HEK293T (cell line): ENCODE results near the gene EIF3F.
A peak's percentile ranks its signal among the peaks of the same experiment; 100 is the strongest.

Experiments
- CTCF ChIA-PET: fragments of 350-600 bp; formaldehyde crosslinking; extraction: SDS; loops from one replicate; lab custom pipeline; 2021; ENCODE audit warnings: antibody characterized with exemption, inconsistent platforms; lab: Yijun Ruan, JAX
- POLR2A ChIA-PET: fragments of 350-600 bp; formaldehyde crosslinking; extraction: SDS; loops from one replicate; lab custom pipeline; 2020; ENCODE audit warnings: antibody characterized with exemption, inconsistent platforms; lab: Yijun Ruan, JAX
- DNase-seq: peaks from one replicate; pipeline ENCODE4 v3.0.0; 2012; ENCODE audit warnings: mixed read lengths; ENCODE audit errors: extremely low spot score
- ARNT ChIP-seq: fragments of 450-650 bp; IDR thresholded peaks from 2 replicates; pipeline ENCODE4 v1.6.1; 2017; ENCODE audit warnings: mild to moderate bottlenecking
- BHLHE40 ChIP-seq: fragments of 450-650 bp; IDR thresholded peaks from 2 replicates; pipeline ENCODE4 v1.6.1; 2016; ENCODE audit warnings: mild to moderate bottlenecking, moderate library complexity, borderline replicate concordance
- CTBP1 ChIP-seq: fragments of 450-650 bp; IDR thresholded peaks from 2 replicates; pipeline ENCODE4 v1.6.1; 2016; ENCODE audit warnings: borderline replicate concordance
- ELF4 ChIP-seq: fragments of 450-650 bp; IDR thresholded peaks from 2 replicates; pipeline ENCODE4 v1.6.1; 2017; ENCODE audit warnings: antibody characterized with exemption
- FOXA1 ChIP-seq: fragments of 450-650 bp; IDR thresholded peaks from 2 replicates; pipeline ENCODE4 v1.6.1; 2016; ENCODE audit warnings: mild to moderate bottlenecking
- FOXK2 ChIP-seq: fragments of 450-650 bp; IDR thresholded peaks from 2 replicates; pipeline ENCODE4 v1.6.1; 2016; ENCODE audit warnings: mild to moderate bottlenecking
- FOXM1 ChIP-seq: fragments of 450-650 bp; IDR thresholded peaks from 2 replicates; pipeline ENCODE4 v1.6.1; 2017; ENCODE audit warnings: mild to moderate bottlenecking, borderline replicate concordance
- HDGF ChIP-seq: fragments of 450-650 bp; IDR thresholded peaks from 2 replicates; pipeline ENCODE4 v1.6.1; 2017; ENCODE audit warnings: antibody characterized with exemption, borderline replicate concordance
- L3MBTL2 ChIP-seq: fragments of 450-650 bp; conservative IDR thresholded peaks from 2 replicates; pipeline ENCODE4 v1.6.1; 2016; ENCODE audit warnings: mild to moderate bottlenecking
- LEF1 ChIP-seq: fragments of 450-650 bp; IDR thresholded peaks from 2 replicates; pipeline ENCODE4 v1.6.1; 2017; ENCODE audit warnings: mild to moderate bottlenecking, borderline replicate concordance
- NFRKB ChIP-seq: fragments of 450-650 bp; IDR thresholded peaks from 2 replicates; pipeline ENCODE4 v1.6.1; 2016; ENCODE audit warnings: mild to moderate bottlenecking, moderate library complexity
- SP1 ChIP-seq: fragments of 450-650 bp; IDR thresholded peaks from 2 replicates; pipeline ENCODE4 v1.6.1; 2017
- SUZ12 ChIP-seq: fragments of 450-650 bp; IDR thresholded peaks from 2 replicates; pipeline ENCODE4 v1.6.1; 2016; ENCODE audit warnings: mild to moderate bottlenecking
- TARDBP ChIP-seq: fragments of 450-650 bp; IDR thresholded peaks from 2 replicates; pipeline ENCODE4 v1.6.1; 2016
- ZNF384 ChIP-seq: fragments of 450-650 bp; IDR thresholded peaks from 2 replicates; pipeline ENCODE4 v1.6.1; 2016
- TF ChIP-seq, protein P1 (sequence below): fragments of 450-650 bp; IDR thresholded peaks from 2 replicates; pipeline ENCODE4 v1.6.1; 2016

The EIF3F gene

DNA sequence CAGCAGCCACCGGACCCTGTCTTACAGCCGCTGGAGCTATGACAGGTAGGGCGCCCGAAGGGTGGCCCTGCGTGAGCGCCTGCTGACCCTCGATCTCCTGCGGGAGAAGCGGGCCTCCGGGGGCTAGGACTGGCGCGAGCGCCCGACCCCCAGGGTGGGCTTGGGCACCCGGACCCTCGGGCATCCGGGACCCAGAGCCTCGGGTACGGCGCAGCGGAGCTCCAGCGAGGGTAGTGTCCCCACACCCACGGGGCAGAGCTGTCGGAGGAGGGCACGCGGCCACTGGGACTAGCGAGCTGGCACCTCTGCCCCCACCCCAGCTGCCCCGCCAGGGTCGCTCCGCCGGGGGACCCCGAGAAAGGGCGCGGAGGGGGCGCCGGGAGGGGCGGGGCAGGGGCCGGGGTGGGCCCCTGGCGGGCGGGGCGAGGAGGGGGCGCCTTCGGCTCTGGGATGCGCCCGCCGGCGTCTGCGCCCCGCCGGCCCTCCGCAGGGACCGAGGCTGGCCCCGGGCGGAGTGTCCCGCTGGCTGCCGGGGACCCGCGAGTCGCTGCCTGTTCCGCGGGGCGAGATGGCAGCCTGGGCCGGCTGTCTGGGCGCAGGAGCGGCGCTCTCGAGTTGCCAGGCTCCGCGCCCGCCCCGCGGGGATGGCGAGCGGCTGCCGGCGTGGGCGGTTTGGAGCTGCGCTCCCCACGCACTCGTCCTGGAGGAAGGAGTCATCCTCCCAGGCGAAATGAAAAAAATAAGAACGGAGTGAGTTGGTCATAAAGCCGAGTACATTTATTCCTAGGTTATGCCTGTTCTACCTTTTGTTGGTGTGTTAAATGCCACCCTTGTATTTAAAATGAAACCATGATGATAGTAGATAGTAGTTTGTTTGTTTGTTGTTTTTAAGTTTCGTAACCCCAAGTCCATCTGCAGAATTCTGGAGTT, 32.4 kb downstream of the EIF3F start:
- ChIA-PET CTCF (interaction anchor here (0.5 to 1.0 kb wide), 3 partner anchors 15 to 329 kb away, joined by 3 read pairs; no protein-coding TSS in a partner anchor), POLR2A (no interaction called here)
- no peak for TF ChIP-seq ELF4
- no peak for TF ChIP-seq CTBP1
- no peak for TF ChIP-seq SP1
- TF ChIP-seq FOXK2, result no peak
- no peak for TF ChIP-seq ZNF384
- TF ChIP-seq LEF1, result no peak
- TF ChIP-seq ARNT, result no peak
- TF ChIP-seq HDGF, result no peak
- TF ChIP-seq SUZ12, result no peak
- no peak for TF ChIP-seq FOXM1
- TF ChIP-seq NFRKB, result no peak
- peak; percentile 42 for DNase-seq

DNA sequence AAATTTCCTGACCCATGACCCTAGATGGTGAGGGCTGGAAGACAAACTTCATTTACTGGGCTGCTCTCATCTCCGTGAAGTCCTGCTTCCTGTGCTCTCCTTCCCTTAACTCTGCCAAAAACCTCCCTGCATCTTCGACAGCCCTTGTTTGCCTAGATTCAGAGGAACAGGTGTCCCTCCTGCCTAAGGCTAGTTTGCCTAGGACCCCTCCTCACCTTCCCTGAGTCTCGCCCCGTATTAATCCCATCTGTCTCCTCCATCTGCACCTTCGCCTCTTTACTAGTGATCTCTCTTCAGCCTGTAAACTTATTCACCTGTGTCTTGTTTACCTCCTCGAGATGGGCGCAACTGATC, 33.1 kb downstream of the EIF3F start:
- ChIA-PET POLR2A (no interaction called here), CTCF (interaction anchor here (1.0 to 1.8 kb wide), 2 partner anchors 13 to 15 kb away, joined by 3 to 7 read pairs; no protein-coding TSS in a partner anchor)
- TF ChIP-seq ARNT, result no peak
- no peak for TF ChIP-seq L3MBTL2
- TF ChIP-seq SP1, result no peak
- no peak for TF ChIP-seq FOXM1
- TF ChIP-seq ZNF384, result no peak
- TF ChIP-seq FOXK2, result no peak
- no peak for TF ChIP-seq HDGF
- no peak for TF ChIP-seq ELF4
- TF ChIP-seq SUZ12, result no peak
- TF ChIP-seq LEF1, result no peak
- no peak for TF ChIP-seq CTBP1
- TF ChIP-seq, protein P1, sequence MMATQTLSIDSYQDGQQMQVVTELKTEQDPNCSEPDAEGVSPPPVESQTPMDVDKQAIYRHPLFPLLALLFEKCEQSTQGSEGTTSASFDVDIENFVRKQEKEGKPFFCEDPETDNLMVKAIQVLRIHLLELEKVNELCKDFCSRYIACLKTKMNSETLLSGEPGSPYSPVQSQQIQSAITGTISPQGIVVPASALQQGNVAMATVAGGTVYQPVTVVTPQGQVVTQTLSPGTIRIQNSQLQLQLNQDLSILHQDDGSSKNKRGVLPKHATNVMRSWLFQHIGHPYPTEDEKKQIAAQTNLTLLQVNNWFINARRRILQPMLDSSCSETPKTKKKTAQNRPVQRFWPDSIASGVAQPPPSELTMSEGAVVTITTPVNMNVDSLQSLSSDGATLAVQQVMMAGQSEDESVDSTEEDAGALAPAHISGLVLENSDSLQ, result no peak
- TF ChIP-seq FOXA1, result no peak
- no peak for TF ChIP-seq NFRKB
- no peak for TF ChIP-seq BHLHE40
- TF ChIP-seq TARDBP, result no peak
- DNase-seq, result no peak

DNA sequence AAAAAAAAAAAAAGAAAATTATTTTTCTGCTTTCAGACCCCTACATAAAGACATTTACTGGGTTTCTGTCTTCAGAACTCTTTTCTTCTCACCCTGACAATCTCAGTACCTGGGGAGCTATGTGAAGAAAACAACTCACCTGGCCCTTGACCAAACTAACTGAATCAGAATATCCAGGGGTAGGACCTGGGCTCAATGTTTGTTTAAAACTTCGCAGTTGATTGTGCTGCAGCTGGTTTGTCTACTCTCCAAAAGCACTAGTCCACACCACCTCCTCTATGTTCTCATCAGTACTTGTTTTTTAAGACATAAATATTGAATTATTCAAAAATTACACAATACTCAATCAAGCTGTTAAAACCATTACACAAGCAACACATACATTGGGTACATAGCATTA, 34.8 kb downstream of the EIF3F start:
- POLR2A ChIA-PET, result no interaction called here

DNA sequence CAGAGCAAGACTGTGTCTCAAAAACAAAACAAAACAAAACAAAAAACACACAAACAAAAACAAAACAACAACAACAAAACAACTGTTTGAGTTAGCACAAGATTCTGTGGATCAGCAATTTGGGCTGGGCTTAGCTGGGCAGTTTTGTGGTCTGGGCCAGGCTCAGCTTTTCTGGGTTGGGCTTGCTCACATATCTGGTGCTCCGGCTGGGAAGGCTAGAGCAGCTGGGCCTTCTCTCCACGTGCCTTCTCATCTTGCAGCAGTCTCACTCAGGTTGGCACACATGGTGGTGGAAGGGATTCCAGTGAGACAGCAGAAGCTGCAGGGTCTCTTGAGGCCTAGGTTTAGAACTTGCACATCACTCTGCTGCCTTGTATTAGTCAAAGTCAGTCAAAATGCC, 35.7 kb downstream of the EIF3F start:
- TF ChIP-seq LEF1 (no peak), FOXA1 (no peak), FOXK2 (no peak), ARNT (no peak)
- ChIA-PET CTCF (interaction anchor here (0.7 to 1.5 kb wide), 3 partner anchors 10 to 73 kb away, joined by 3 to 5 read pairs (median 4); no protein-coding TSS in a partner anchor), POLR2A (no interaction called here)
- DNase-seq, result no peak

More for the DNA sequence above, 34.8 kb downstream of the EIF3F start:
- DNase-seq, result no peak
- CTCF ChIA-PET, result interaction anchor here (0.7 to 1.8 kb wide), 4 partner anchors 11 to 74 kb away, joined by 3 to 7 read pairs (median 4); partner anchors contain the start of gene EIF3F
- no peak for TF ChIP-seq L3MBTL2

DNA sequence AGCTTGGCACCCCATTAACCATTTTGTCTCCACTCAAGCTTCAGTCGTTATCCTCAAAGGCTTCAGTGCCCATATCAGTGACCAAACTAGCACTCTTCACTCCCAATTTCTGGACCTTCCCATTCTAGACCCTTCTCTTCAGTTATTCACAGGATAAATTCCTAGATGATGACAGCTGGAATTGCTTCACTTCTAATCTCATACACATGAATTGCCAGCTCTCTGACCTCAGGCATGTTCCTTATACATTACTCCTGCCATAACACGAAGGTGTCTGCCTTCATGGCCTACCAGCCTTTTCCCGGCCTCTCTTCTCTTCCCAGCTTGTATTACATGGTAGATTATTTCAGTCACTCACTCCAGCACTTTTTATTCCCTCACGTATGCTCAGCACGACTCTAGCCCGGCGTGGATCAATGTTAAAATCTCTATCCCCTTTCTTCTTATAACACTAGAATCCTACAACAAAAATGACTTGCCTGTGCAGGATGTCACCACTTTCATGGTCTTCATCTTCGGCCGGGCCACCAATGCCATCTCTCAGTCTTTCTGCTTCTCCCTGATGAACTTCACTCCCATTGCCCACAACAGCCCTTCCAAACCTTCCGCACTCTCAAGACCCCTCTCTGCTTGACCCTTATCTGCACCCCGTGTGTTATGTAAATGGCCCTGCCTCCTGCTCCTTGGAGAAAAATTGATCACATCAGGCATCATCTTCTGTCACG, 36.9 kb downstream of the EIF3F start:
- DNase-seq, result no peak
- ChIA-PET CTCF (interaction anchor here (1.5 kb wide), 1 partner anchor 9 kb away, joined by 5 read pairs; no protein-coding TSS in a partner anchor), POLR2A (no interaction called here)
- TF ChIP-seq ELF4 (no peak), FOXM1 (no peak), L3MBTL2 (no peak)

DNA sequence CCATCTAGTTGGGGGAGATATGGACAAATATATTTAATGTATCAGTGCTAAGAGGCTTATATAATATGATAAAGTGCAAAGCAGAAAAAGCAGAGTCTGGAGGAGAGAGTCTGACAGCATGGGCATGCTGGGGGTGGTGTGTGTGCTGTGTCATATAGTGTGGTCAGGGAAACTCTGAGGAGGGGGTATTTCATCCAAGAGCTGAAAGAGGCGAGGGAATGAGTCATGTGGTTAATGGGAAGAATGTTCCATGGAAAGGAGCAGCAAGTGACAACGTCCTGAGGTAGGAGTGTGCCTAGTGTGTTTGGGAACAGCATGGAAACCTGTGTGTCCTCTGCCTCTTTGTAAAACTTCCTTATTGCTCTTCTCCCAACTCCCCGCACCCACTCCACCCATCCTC, 38.0 kb downstream of the EIF3F start:
- no peak for TF ChIP-seq BHLHE40
- TF ChIP-seq FOXA1, result no peak
- no peak for TF ChIP-seq ZNF384
- no peak for TF ChIP-seq ELF4
- TF ChIP-seq FOXM1, result no peak
- TF ChIP-seq SP1, result no peak
- TF ChIP-seq L3MBTL2, result no peak
- TF ChIP-seq SUZ12, result no peak
- no peak for TF ChIP-seq TARDBP
- TF ChIP-seq CTBP1, result no peak
- no peak for TF ChIP-seq FOXK2
- no peak for TF ChIP-seq NFRKB
- no peak for TF ChIP-seq HDGF
- TF ChIP-seq, protein P1, result no peak
- TF ChIP-seq LEF1, result no peak
- no peak for TF ChIP-seq ARNT
- CTCF ChIA-PET, result no interaction called here
- no peak for DNase-seq
- POLR2A ChIA-PET, result no interaction called here

DNA sequence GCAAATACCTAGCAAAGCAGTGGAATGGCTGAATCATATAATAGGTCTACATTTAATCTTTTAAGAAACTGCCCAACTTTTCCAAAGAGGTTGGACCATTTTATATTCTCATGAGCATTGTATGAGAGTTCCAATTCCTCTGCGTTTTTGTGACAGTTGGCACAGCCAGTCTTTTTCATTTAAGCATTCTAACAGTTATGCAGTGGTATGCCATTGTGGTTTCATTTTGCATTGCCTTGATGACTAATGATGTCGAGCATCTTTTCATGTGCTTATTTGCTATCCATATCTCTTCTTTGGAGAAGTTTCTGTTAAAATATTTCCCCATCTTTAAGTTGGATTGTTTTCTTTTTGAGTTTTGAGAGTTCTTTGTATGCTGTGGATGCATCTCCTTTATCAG, 38.7 kb downstream of the EIF3F start:
- ChIA-PET POLR2A (no interaction called here), CTCF (no interaction called here)
- TF ChIP-seq CTBP1 (no peak), ELF4 (no peak), BHLHE40 (no peak), ZNF384 (no peak), TARDBP (no peak), FOXA1 (no peak)
- no peak for DNase-seq
